ENCODE measurements around the gene EEF2K.
"Not testable (repeated sequence)": the region's sequence is repeated elsewhere in the genome, so short reads cannot be mapped to it uniquely, and the experiment has no call there.

The EEF2K gene

GRCh38 chr16:22210854-22211253, 4.8 kb downstream of the EEF2K start:
- no peak for DNase-seq (ENCODE audit: extremely low read depth, low read depth)
- no peak overlapping the region for H3K4me3 ChIP-seq (replicated peaks; ENCODE audit: low read depth, low read length)
- no peak for TF ChIP-seq CTCF (IDR thresholded peaks at IDR 0.05; ENCODE audit: low read depth, low read length, missing control alignments)

GRCh38 chr16:22213236-22213635, 7.2 kb downstream of the EEF2K start:
- no peak overlapping the region for H3K4me3 ChIP-seq (replicated peaks; ENCODE audit: low read depth, low read length)
- no peak for DNase-seq (ENCODE audit: extremely low read depth, low read depth)
- no peak for TF ChIP-seq CTCF (IDR thresholded peaks at IDR 0.05; ENCODE audit: low read depth, low read length, missing control alignments)

- TF ChIP-seq CTCF (IDR thresholded peaks at IDR 0.05; ENCODE audit: low read depth, low read length, missing control alignments), result no peak
- DNase-seq (ENCODE audit: extremely low read depth, low read depth), result no peak
- no peak overlapping the region for H3K4me3 ChIP-seq (replicated peaks; ENCODE audit: low read depth, low read length)
Observed at GRCh38 chr16:22213801-22214200, 7.7 kb downstream of the EEF2K start.

GRCh38 chr16:22214402-22214801, 8.3 kb downstream of the EEF2K start:
- no peak overlapping the region for H3K4me3 ChIP-seq (replicated peaks; ENCODE audit: low read depth, low read length)
- DNase-seq (ENCODE audit: extremely low read depth, low read depth), result no peak
- no peak for TF ChIP-seq CTCF (IDR thresholded peaks at IDR 0.05; ENCODE audit: low read depth, low read length, missing control alignments)

GRCh38 chr16:22214889-22215288, 8.8 kb downstream of the EEF2K start:
- TF ChIP-seq CTCF (IDR thresholded peaks at IDR 0.05; ENCODE audit: low read depth, low read length, missing control alignments), result no peak
- H3K4me3 ChIP-seq (replicated peaks; ENCODE audit: low read depth, low read length), result no peak overlapping the region
- no peak for DNase-seq (ENCODE audit: extremely low read depth, low read depth)

GRCh38 chr16:22216191-22216831, 10.2 kb downstream of the EEF2K start:
- no peak overlapping the region for H3K4me3 ChIP-seq (replicated peaks; ENCODE audit: low read depth, low read length)
- DNase-seq (ENCODE audit: extremely low read depth, low read depth), result no peak

GRCh38 chr16:22216832-22217225, 10.8 kb downstream of the EEF2K start:
- not testable (repeated sequence) for DNase-seq (ENCODE audit: extremely low read depth, low read depth); H3K4me3 ChIP-seq (replicated peaks; ENCODE audit: low read depth, low read length)

More at GRCh38 chr16:22216191-22216831, 10.2 kb downstream of the EEF2K start:
- no peak for TF ChIP-seq CTCF (IDR thresholded peaks at IDR 0.05; ENCODE audit: low read depth, low read length, missing control alignments)
